HL-60 (cell line): Measurements from ENCODE around the gene IFT20.

ENCODE experiments used
- DNase-seq, 2 experiments: peaks; one replicate each; pipeline ENCODE4 v3.0.0-alpha.2; 2010 to 2020; ENCODE audit warnings: low read depth in 1 of 2, low spot score in 1 of 2
- H3K27ac ChIP-seq: fragments of 250-450 bp; sonication (Bioruptor Pico); replicated peaks from 2 replicates; pipeline ENCODE4 v1.5.1; 2020; ENCODE audit warnings: mild to moderate bottlenecking, moderate library complexity
- H3K27me3 ChIP-seq: fragments of 250-450 bp; sonication (Bioruptor Pico); 2 replicates; pipeline ENCODE4 v1.5.1; 2021; ENCODE audit warnings: mild to moderate bottlenecking, moderate library complexity; ENCODE audit not compliant: insufficient read depth, poor library complexity, severe bottlenecking
- H3K4me3 ChIP-seq: replicated peaks from 2 replicates; pipeline ENCODE4 v1.5.1; 2011; ENCODE audit warnings: mild to moderate bottlenecking, control low read depth, low read length; ENCODE audit not compliant: insufficient read depth
- GABPA ChIP-seq: IDR thresholded peaks from 2 replicates; pipeline ENCODE4 v1.6.1; 2012; ENCODE audit warnings: low read depth
- POLR2AphosphoS5 ChIP-seq: IDR thresholded peaks from 2 replicates; pipeline ENCODE4 v1.6.1; 2012; ENCODE audit warnings: low read depth
- SPI1 ChIP-seq: IDR thresholded peaks from 2 replicates; pipeline ENCODE4 v1.6.1; 2012; ENCODE audit warnings: low read depth, mild to moderate bottlenecking, borderline replicate concordance
- TF ChIP-seq, protein P1 (sequence below): IDR thresholded peaks from 2 replicates; pipeline ENCODE4 v1.6.1; 2012; ENCODE audit warnings: low read depth; ENCODE audit not compliant: insufficient replicate concordance
- TF ChIP-seq, protein P2 (sequence below): IDR thresholded peaks from one replicate; pipeline ENCODE4 v1.5.1; 2011; ENCODE audit warnings: low read length, control low read depth, inconsistent platforms; ENCODE audit not compliant: insufficient read depth

IFT20 gene

DNA sequence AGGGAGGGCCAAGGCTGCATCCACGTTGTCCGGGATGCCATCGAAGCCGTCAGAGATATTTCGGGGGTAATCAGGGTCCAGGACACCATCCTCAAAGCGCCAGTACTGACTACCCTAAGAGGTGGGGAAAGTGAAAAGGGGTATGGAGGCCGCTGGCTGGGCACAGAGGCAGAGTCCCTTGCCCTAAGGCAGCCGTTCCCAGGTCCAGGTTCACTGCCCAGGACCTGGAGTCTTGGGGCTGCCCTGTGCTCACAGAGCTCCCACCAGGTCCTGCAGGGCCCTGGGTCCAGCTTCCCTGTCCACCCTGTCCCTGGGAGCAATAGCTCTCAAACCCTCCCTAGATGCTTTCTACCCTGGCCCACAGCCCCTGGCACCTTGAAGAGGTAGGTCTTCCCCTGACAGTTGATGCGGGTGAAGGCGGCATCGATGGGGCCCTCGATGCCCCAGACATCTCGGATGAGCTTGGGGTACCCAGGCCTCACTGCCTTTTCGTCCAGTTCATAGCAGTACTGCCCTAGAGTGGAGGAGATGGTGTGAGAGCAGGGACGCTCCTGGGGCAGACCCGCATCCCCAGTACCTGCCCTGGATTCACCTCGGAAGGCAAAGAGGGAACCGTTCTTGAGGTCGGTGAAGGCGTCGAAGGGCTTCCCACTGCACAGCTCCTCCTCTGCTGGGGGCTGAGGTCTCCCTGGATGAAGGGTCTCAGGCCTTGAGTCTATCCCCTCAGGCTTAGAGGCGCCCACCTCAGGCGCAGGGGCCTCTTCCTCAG is 33.8 kb upstream of the IFT20 start:
- no peak for DNase-seq
- no peak for TF ChIP-seq GABPA
- H3K27me3 ChIP-seq = peaks cover 12% of the 10 kb centered on the region
- H3K4me3 ChIP-seq = no peak overlapping the region
- no peak overlapping the region for H3K27ac ChIP-seq

DNA sequence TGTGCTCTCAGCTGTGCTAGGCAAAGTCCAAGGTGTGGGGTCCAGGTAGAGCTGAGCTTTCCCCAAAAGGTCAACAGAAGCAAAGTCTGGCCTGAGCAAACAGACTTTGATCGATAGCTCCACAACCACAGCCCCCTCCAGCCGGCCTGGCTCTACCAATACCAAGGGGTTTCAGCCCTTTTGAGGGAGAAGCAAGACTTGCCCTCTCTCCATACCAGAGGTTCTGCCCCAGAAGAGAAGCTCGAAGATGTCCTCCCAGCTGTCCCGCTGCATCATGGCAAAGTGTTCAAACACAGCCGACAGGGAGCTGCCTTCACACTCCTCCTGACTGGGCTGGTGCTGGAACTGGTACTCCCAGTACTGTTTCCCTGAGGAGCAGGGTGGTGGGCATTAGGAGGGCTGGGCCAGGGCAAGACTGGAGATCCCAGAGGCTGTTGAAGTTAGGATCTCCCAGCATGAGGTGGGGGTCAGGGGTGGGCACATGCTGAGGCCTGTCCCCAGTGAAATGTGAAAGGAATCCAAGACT is 33.1 kb upstream of the IFT20 start:
- H3K27ac ChIP-seq = no peak overlapping the region
- peaks cover 12% of the 10 kb centered on the region for H3K27me3 ChIP-seq
- TF ChIP-seq SPI1 (no peak), POLR2AphosphoS5 (no peak), GABPA (no peak)
- TF ChIP-seq, protein P1, sequence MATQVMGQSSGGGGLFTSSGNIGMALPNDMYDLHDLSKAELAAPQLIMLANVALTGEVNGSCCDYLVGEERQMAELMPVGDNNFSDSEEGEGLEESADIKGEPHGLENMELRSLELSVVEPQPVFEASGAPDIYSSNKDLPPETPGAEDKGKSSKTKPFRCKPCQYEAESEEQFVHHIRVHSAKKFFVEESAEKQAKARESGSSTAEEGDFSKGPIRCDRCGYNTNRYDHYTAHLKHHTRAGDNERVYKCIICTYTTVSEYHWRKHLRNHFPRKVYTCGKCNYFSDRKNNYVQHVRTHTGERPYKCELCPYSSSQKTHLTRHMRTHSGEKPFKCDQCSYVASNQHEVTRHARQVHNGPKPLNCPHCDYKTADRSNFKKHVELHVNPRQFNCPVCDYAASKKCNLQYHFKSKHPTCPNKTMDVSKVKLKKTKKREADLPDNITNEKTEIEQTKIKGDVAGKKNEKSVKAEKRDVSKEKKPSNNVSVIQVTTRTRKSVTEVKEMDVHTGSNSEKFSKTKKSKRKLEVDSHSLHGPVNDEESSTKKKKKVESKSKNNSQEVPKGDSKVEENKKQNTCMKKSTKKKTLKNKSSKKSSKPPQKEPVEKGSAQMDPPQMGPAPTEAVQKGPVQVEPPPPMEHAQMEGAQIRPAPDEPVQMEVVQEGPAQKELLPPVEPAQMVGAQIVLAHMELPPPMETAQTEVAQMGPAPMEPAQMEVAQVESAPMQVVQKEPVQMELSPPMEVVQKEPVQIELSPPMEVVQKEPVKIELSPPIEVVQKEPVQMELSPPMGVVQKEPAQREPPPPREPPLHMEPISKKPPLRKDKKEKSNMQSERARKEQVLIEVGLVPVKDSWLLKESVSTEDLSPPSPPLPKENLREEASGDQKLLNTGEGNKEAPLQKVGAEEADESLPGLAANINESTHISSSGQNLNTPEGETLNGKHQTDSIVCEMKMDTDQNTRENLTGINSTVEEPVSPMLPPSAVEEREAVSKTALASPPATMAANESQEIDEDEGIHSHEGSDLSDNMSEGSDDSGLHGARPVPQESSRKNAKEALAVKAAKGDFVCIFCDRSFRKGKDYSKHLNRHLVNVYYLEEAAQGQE = no peak
- TF ChIP-seq, protein P2, sequence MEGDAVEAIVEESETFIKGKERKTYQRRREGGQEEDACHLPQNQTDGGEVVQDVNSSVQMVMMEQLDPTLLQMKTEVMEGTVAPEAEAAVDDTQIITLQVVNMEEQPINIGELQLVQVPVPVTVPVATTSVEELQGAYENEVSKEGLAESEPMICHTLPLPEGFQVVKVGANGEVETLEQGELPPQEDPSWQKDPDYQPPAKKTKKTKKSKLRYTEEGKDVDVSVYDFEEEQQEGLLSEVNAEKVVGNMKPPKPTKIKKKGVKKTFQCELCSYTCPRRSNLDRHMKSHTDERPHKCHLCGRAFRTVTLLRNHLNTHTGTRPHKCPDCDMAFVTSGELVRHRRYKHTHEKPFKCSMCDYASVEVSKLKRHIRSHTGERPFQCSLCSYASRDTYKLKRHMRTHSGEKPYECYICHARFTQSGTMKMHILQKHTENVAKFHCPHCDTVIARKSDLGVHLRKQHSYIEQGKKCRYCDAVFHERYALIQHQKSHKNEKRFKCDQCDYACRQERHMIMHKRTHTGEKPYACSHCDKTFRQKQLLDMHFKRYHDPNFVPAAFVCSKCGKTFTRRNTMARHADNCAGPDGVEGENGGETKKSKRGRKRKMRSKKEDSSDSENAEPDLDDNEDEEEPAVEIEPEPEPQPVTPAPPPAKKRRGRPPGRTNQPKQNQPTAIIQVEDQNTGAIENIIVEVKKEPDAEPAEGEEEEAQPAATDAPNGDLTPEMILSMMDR = no peak
- H3K4me3 ChIP-seq = no peak overlapping the region
- no peak for DNase-seq

DNA sequence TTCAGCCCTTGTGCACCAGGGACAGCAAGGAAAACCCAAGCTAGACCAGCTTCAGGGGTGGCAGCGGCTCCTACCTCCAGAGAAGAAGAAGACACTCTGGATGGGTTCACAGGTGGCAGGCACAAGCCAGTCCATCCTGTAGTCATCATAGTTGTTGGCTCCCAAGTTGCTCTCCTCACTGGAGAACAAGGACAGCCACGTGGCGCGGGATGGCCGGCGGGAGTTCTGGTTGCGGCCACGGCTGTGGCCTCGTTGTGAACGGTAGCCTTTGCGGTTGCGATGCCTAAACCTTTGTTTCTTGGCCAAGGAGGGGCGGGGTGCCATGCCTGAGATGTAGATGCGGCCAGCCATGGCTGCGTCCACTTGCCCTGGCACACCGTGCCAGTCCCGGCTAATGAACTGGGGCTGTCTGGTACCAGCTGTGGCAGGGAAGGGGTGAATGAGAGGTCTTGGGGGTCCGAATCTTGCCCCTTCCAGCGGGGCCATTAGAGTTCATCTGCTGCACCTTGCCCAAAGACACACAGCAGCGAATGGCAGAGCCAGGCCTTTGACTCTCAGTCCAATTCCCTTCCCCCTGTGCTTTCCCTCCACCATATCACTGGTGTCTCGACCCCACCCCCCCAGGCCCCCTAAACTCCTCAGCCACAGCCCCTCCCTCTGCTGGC is 32.5 kb upstream of the IFT20 start:
- no peak for DNase-seq
- no peak overlapping the region for H3K27ac ChIP-seq

More for the DNA sequence above, 32.5 kb upstream of the IFT20 start:
- TF ChIP-seq SPI1 (no peak), POLR2AphosphoS5 (no peak), GABPA (no peak)
- TF ChIP-seq, protein P1 = no peak
- TF ChIP-seq, protein P2 = no peak
- peaks cover 9% of the 10 kb centered on the region for H3K27me3 ChIP-seq
- no peak overlapping the region for H3K4me3 ChIP-seq
